ENCODE measurements around the gene XPR1.

- no peak for TF ChIP-seq CTCF (IDR thresholded peaks at IDR 0.05)
- no peak for TF ChIP-seq POLR2A (IDR thresholded peaks at IDR 0.05)
These were observed 222.2 kb downstream of the XPR1 start for GRCh38 chr1:180854001-180854400.
